GM19438 (cell line): ENCODE results near the gene ITPR1.

Experiments used
- ATAC-seq: cut with Tn5 transposase; IDR thresholded peaks from one replicate; pipeline ENCODE4 v1.9.1; 2021; ENCODE audit warnings: low read depth; ENCODE audit not compliant: unreplicated experiment

The ITPR1 gene

GRCh38 chr3:4629095-4630007 lies 136.2 kb downstream of the ITPR1 start:
- no peak for ATAC-seq

GRCh38 chr3:4633078-4634004 lies 140.2 kb downstream of the ITPR1 start:
- ATAC-seq: peak; percentile 69

- ATAC-seq: no peak
These were observed 141.7 kb downstream of the ITPR1 start for GRCh38 chr3:4634894-4635293.

- ATAC-seq: no peak
These were observed 144.1 kb downstream of the ITPR1 start for GRCh38 chr3:4637265-4637664.

GRCh38 chr3:4641863-4642563 lies 148.9 kb downstream of the ITPR1 start:
- no peak for ATAC-seq

DNA sequence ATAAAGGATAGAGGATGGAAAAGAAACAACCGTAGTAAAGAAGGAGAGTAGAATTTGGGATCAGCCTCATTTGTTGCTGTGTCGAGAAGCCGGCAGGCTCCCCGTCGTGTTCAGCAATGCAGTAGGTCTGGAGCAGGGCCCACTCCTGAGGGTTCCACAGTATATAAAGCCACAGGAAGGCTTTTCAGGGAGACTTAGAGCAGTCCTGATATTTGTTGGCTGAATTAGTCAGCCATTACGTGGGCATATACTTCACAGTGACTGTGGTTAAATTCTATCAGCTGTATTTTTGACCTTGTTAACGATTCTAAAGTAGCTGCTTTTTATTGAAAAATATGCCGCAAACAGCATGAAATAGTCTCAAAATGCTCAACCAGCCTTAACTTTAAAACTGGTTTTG lies 149.5 kb downstream of the ITPR1 start:
- ATAC-seq: no peak

DNA sequence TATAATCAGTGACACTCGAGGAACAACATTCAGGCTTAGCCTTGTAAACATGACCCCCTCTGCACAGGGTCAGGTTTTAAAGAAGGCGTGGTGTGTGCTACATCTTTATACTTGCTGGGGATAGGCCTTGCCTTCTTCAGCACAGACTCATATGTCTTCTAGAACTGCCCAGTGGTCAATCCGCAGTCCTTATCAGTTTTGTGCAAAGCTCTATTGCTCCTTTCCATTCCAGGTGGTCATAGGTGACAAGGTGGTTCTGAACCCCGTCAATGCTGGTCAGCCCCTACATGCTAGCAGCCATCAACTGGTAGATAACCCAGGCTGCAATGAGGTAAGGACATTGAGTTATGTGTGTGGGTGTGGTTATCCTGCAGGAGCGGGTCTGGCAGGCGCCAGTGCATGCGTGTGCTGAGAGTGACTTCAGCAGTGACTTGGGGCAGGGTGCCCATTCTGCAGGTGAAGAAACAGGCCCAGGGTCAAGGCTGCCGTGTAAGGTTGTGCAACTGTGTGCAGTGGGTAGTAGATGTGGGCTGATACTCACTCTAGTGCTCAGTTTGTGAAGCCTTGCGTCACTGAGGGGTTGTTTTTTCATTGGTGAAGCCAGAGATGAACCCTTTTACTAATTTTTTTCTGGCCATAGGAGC lies 150.9 kb downstream of the ITPR1 start:
- ATAC-seq: no peak

GRCh38 chr3:4644951-4645350 lies 151.8 kb downstream of the ITPR1 start:
- no peak for ATAC-seq

- no peak for ATAC-seq
These were observed 152.3 kb downstream of the ITPR1 start for GRCh38 chr3:4645468-4645867.

DNA sequence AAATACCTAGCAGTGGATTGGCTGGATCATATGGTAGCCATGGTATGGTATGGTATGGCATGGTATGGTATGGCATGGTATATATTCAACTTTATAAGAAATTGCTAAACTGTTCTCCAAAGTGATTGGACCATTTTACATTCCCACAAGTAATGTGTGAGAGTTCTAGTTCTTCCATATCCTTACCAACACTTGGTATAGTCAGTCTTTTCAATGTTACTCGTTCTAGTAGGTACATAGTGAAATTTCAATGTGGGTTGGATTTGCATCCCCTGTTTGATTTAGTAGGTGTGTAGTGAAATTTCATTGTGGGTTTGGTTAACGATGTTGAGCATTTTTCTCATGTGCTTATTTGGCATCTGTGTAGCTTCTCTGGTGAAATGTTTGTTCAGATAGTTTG lies 154.3 kb downstream of the ITPR1 start:
- no peak for ATAC-seq

- no peak for ATAC-seq
These were observed 162.2 kb downstream of the ITPR1 start for GRCh38 chr3:4655145-4656045.

GRCh38 chr3:4656059-4656458 lies 162.9 kb downstream of the ITPR1 start:
- no peak for ATAC-seq

DNA sequence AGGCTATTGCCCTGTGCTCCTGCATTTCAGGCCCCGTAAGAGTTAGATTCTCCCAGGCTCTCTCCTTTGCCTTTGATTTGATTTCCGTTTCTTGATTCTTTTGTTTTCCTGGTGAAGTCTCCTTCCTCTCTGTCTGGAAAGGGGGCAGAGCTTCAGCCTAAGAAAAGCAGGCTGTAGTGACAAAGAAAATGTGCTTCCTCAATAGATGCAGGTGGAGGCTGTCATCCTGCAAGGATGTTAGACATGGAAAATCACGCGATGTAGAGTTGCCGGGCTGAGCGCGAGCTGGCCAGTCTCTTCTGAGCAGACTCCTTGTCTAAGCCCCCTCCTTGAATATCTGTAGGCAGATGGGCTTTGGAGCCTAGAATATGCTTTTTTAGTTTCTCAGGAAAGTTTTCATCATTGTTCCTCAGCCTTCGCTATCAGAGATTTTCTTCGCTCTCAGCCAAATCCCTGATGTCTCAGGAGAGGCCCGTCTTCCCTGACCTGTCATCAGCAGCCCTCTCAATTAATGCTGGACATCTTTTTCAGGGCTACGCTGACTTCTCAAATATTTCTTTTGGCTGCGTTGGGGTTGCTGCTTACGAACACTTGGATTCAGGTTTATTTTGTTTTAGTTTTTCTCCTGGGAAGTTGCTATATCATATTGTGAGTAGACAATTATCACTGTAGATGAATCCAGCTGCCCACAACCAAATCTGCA lies 163.6 kb downstream of the ITPR1 start:
- ATAC-seq: no peak

- no peak for ATAC-seq
These were observed 167.8 kb downstream of the ITPR1 start for GRCh38 chr3:4660936-4661335.

DNA sequence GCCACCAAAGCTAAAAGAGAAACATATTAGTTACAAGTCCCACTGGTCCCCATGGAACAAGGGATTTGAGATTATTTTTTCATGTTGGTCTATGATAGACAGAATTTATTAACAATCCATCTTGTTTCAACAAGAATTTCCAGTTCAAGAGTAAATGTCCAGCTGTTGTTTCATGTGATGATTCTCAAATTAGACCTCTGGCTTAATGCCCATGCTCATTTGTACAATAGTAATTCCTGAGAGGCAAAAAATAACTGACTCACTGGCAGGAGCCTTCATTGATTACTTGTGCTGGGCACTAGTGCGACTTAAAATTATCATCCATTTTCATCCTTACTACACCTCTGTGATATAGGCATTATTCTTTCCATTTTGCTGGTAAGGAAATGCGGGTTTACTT lies 171.3 kb downstream of the ITPR1 start:
- no peak for ATAC-seq

DNA sequence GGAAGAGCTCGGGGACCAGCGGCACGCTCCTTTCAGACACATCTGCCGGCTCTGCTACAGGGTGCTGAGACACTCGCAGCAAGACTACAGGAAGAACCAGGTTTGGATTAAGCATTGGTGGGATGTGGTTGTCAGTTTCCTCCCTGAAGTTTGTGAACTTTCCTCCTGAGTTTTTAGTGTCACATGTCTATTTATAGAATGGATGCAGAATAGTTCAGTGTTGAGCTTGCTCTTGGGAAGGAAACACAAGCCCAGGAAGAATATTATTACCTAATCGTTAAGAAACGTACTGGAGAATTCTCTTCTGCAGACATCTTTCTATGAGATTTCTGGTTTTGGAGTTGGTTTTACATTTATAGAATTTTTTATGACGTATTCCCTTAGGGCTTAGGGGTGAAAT lies 172.0 kb downstream of the ITPR1 start:
- no peak for ATAC-seq

- ATAC-seq: no peak
These were observed 172.9 kb downstream of the ITPR1 start for GRCh38 chr3:4666071-4666470.

DNA sequence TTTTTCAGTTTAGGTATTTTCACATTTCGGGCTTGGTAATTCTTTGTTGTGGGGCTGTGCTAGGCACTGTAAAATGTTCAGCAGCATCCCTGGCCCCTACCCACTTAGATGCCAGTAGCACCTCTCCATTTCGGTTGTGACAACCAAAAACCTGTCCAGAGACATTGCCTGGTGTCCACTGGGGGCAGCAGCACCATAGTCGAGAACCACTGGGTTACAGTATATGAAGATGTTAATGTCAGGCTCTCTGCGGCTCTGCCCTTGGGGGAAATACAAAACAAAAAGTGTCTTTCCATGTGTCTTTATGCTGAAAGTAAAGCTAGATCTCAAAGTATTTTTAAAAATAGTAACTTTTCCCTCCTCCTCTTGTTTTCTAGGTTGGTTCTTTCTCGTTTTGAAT lies 177.2 kb downstream of the ITPR1 start:
- ATAC-seq: no peak
